ENCODE data around the gene CATSPER4.

The CATSPER4 gene

GRCh38 chr1:26184086-26184485 is 6.3 kb upstream of the CATSPER4 start:
- Histone ChIP-seq H3K36me3 (ENCODE audit: control insufficient read depth in 2 of 2, insufficient read depth in 1 of 2, low read length in 2 of 2) (no peaks in the 10 kb centered on the region), H3K4me3 (ENCODE audit: low read depth, low read length) (no peak overlapping the region), H3K9me3 (ENCODE audit: control insufficient read depth, insufficient read depth, low read depth, low read length) (no peaks in the 10 kb centered on the region), H3K4me1 (ENCODE audit: control insufficient read depth, insufficient read depth, low read length) (no peaks in the 10 kb centered on the region), H3K27ac (ENCODE audit: extremely low read depth, low read depth, low read length) (no peak overlapping the region)
- ChIA-PET CTCF (no interaction called here), POLR2A (no interaction called here)
- TF ChIP-seq IKZF3 (tag by site-specific recombination; IDR thresholded peaks at IDR 0.05) (no peak), KLF8 (tag by site-specific recombination; IDR thresholded peaks at IDR 0.05) (no peak), ZNF549 (tag by site-specific recombination; IDR thresholded peaks at IDR 0.05) (no peak), ZNF623 (tag by site-specific recombination; IDR thresholded peaks at IDR 0.05) (no peak), ZNF473 (tag by site-specific recombination; IDR thresholded peaks at IDR 0.05) (no peak), ZSCAN16 (tag by site-specific recombination; IDR thresholded peaks at IDR 0.05) (no peak), ZNF561 (tag by site-specific recombination; IDR thresholded peaks at IDR 0.05; ENCODE audit: borderline replicate concordance) (no peak), ZNF580 (tag by site-specific recombination; IDR thresholded peaks at IDR 0.05) (no peak), KLF1 (tag by site-specific recombination; IDR thresholded peaks at IDR 0.05) (no peak), ZNF629 (tag by site-specific recombination; IDR thresholded peaks at IDR 0.05) (no peak), ZBTB48 (tag by site-specific recombination; IDR thresholded peaks at IDR 0.05) (no peak), ZBTB8A (tag by site-specific recombination; IDR thresholded peaks at IDR 0.05) (no peak), ZNF155 (tag by site-specific recombination; IDR thresholded peaks at IDR 0.05) (no peak), ZNF341 (tag by site-specific recombination; IDR thresholded peaks at IDR 0.05; ENCODE audit: low read depth) (no peak), ELK4 (IDR thresholded peaks at IDR 0.05; ENCODE audit: borderline replicate concordance, low read depth, low read length) (no peak), FEZF1 (tag by site-specific recombination; IDR thresholded peaks at IDR 0.05) (no peak), GLIS1 (tag by site-specific recombination; IDR thresholded peaks at IDR 0.05) (no peak)

GRCh38 chr1:26184883-26185282 is 5.5 kb upstream of the CATSPER4 start:
- Histone ChIP-seq H3K27ac (ENCODE audit: extremely low read depth, low read depth, low read length) (no peak overlapping the region), H3K4me1 (ENCODE audit: control insufficient read depth, insufficient read depth, low read length) (no peaks in the 10 kb centered on the region), H3K36me3 (ENCODE audit: control insufficient read depth in 2 of 2, insufficient read depth in 1 of 2, low read length in 2 of 2) (no peaks in the 10 kb centered on the region), H3K4me3 (ENCODE audit: low read depth, low read length) (no peak overlapping the region), H3K9me3 (ENCODE audit: control insufficient read depth, insufficient read depth, low read depth, low read length) (no peaks in the 10 kb centered on the region)
- TF ChIP-seq ZNF776 (tag by site-specific recombination; IDR thresholded peaks at IDR 0.05; ENCODE audit: borderline replicate concordance) = no peak
- no peak for TF ChIP-seq REPIN1 (tag by site-specific recombination; IDR thresholded peaks at IDR 0.05; ENCODE audit: low read depth)
- no peak for TF ChIP-seq ZBTB26 (tag by site-specific recombination; optimal IDR thresholded peaks at IDR 0.05)
- no peak for TF ChIP-seq ZNF184 (tag by site-specific recombination; IDR thresholded peaks at IDR 0.05)
- no peak for TF ChIP-seq ZNF2 (tag by site-specific recombination; IDR thresholded peaks at IDR 0.05)
- TF ChIP-seq ZNF610 (tag by site-specific recombination; IDR thresholded peaks at IDR 0.05; ENCODE audit: borderline replicate concordance) = no peak
- TF ChIP-seq ZBTB7A (tag by site-specific recombination; IDR thresholded peaks at IDR 0.05; ENCODE audit: low read depth) = no peak
- TF ChIP-seq ZFP3 (tag by site-specific recombination; IDR thresholded peaks at IDR 0.05; ENCODE audit: low read depth) = no peak
- TF ChIP-seq ZNF645 (tag by site-specific recombination; IDR thresholded peaks at IDR 0.05) = no peak
- ChIA-PET POLR2A (no interaction called here), CTCF (no interaction called here)

Measured in HEK293 (cell line).